GDM1 (cell line): ENCODE results near the gene GRAMD2B.

ENCODE experiments used
- DNase-seq: peaks from one replicate; lab custom pipeline; 2025; lab: John Stamatoyannopoulos, UW

The GRAMD2B gene

DNA sequence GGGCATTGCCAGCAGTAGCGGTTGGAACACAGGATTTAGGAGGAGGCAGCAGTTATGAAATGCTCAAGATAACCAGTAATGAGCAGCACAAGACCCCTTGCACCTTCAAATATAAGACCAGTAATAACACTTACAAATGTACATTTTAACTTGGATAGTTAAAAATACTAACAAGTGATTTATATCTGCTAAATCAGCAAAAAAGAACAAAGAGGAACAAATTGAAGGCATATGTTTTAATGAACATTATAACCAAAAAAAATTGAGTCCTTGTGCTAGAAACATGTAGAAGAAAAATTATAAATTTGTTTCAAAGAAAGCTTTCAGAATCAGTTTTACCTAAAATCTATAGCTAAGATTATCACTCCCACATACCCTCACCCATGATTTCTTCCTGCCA lies 119.8 kb downstream of the GRAMD2B start:
- DNase-seq = no peak

DNA sequence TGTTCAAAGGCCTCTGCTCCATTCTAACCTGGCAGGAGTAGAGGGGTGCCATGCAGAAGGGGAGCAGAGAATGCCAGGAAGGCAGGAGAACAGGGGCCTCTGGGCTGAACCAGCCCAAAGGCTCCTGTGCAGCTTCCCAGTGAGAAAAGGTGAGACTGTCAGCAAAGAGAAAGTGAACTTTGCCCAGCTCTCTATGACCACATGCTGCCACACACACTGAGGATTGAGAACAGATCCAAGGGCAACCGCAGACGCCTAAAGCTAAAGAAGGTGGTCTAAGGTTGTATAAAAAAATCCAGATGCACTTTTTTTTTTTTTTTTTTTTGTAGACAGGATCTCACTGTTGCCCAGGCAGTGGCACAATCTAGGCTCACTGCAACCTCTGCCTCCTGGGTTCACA lies 120.5 kb downstream of the GRAMD2B start:
- no peak for DNase-seq
